Colonic mucosa (tissue), 4 donors: Measurements from ENCODE around the gene IFITM10. TPM values are rescaled to one million over a fixed set of nuclear protein-coding genes. Genes with fewer than 3 reads are reported as not detected.

Experiments used
- DNase-seq: peaks from one replicate; pipeline ENCODE4 v3.0.0-alpha.2; 2020
- H3K27ac ChIP-seq: fragments of 200-600 bp; one replicate; pipeline ENCODE4 v1.8.0; 2021
- H3K27me3 ChIP-seq: fragments of 200-600 bp; one replicate; pipeline ENCODE4 v1.8.0; 2021
- H3K36me3 ChIP-seq: fragments of 200-600 bp; one replicate; pipeline ENCODE4 v1.8.0; 2021
- H3K4me1 ChIP-seq: fragments of 200-600 bp; one replicate; pipeline ENCODE4 v1.8.0; 2021; ENCODE audit warnings: mild to moderate bottlenecking
- H3K4me3 ChIP-seq: fragments of 200-600 bp; one replicate; pipeline ENCODE4 v1.8.0; 2021
- H3K9ac ChIP-seq, 2 donors: one replicate each; pipeline ENCODE4 v1.7.0; 2013; ENCODE audit warnings: control low read depth in 2 of 2, low read depth in 2 of 2, low read length in 2 of 2
- H3K9me3 ChIP-seq: fragments of 200-600 bp; one replicate; pipeline ENCODE4 v1.8.0; 2021
- CTCF ChIP-seq: fragments of 200-600 bp; IDR thresholded peaks from one replicate; pipeline ENCODE4 v1.8.0; 2022; ENCODE audit warnings: antibody characterized with exemption, mild to moderate bottlenecking
- intact Hi-C: fragments of 100-400 bp; cut with DNase I; formaldehyde crosslinking; loops from one replicate; pipeline ENCODE4 v1.14.1; 2022
- total RNA-seq, 2 donors: library from RNA; stranded (reverse); fragmentation: NEBNext Ultra II Directional in 1 of 2; extraction: Animal tissue kit (Norgen Biotek cat#: 25700) in 1 of 2; gene quantifications; one replicate each; pipeline ENCODE4 v1.2.1, GENCODE V29; 2021
- donor health status: healthy.
- donor health status: DM: no; HTN: no; CAD: no.
- donor health status: DM: no; HTN: no; CAD: no.

Gene IFITM10
- total RNA-seq, 2 donors from 2014 or later = 0.42 to 1.1 TPM

- TF ChIP-seq CTCF = no peak
- intact Hi-C loops = no loop called here
- peaks cover 11% of the 10 kb centered on the region for H3K36me3 ChIP-seq
- peak; percentile 66 for DNase-seq
- peaks cover 9% of the 10 kb centered on the region for H3K4me1 ChIP-seq
- H3K27me3 ChIP-seq = no peaks in the 10 kb centered on the region
- H3K27ac ChIP-seq = peak overlapping the region; percentile 92
- no peak overlapping the region for H3K4me3 ChIP-seq
- no peaks in the 10 kb centered on the region for H3K9me3 ChIP-seq
- H3K9ac ChIP-seq = peak overlapping the region; percentile 46 to 50
These were observed 10.1 kb upstream of the IFITM10 start for GRCh38 chr11:1760351-1761109.

DNA sequence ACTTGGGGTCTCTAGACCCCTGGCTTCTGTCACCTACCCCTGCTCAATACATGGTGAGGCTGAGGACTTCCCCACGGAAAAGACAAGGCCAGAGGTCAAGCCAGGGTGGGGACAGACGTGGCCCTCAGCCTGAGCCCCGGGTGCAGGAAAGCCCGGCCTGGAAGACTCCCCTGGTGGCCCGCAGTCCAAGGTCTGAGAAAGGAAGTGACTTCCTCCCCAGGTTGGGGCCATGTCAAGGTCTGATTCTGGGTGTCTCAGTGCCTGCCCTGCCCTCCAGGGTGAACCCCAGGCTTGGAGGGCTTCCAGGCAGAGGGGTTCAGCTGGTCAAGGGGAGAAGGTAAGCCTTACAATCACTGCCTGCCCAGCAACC lies 9.4 kb upstream of the IFITM10 start:
- no peak for TF ChIP-seq CTCF
- intact Hi-C loops = no loop called here
- Histone ChIP-seq H3K4me1 (peaks cover 9% of the 10 kb centered on the region), H3K27ac (peak overlapping the region; percentile 18), H3K4me3 (no peak overlapping the region), H3K9ac (peak overlapping the region; percentile 46 to 50), H3K9me3 (no peaks in the 10 kb centered on the region), H3K27me3 (no peaks in the 10 kb centered on the region), H3K36me3 (peaks cover 11% of the 10 kb centered on the region)
- DNase-seq = no peak

DNA sequence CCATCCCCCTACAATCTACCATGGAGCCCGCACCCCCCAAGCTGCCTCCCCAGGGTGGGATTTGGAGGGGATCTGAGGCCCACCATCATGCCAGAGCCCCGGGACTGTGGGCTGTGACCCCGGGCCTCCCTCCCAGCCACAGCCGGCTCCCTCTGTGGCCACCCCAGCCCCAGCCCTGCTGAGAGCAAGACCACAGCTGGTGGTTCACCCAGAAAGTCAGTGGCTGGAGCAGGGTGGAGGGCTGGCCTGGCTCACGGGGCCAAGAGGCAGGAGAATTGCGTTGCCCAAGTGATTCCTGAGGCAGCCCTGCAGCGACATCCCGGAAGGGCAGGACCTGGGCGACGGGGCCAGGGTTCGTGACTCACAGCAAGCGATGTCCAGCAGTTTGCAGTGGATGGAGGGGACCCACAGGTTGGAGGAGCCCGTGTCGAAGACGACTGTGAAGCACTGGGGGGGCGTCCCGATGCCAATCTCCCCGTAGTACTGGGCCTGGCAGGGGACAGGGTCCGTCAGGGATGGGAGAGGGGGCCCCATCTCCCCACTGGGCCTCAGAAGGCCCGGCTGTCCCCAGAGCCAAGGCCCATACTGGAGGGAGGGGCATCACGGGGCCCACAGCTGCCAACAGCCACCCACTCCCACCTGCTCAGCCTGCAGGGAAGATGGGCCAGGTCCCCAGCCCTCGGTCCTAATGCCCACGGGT lies 8.9 kb upstream of the IFITM10 start:
- Histone ChIP-seq H3K36me3 (peaks cover 11% of the 10 kb centered on the region), H3K27me3 (no peaks in the 10 kb centered on the region), H3K4me3 (no peak overlapping the region), H3K27ac (no peak overlapping the region), H3K9me3 (no peaks in the 10 kb centered on the region), H3K9ac (no peak overlapping the region), H3K4me1 (peaks cover 9% of the 10 kb centered on the region)
- no peak for TF ChIP-seq CTCF
- DNase-seq = no peak
- intact Hi-C loops = no loop called here

GRCh38 chr11:1758611-1759150 lies 8.3 kb upstream of the IFITM10 start:
- no peak for TF ChIP-seq CTCF
- DNase-seq = no peak
- Histone ChIP-seq H3K27me3 (no peaks in the 10 kb centered on the region), H3K9ac (peak overlapping the region in 1 of 2 donors; percentile 41), H3K36me3 (peaks cover 11% of the 10 kb centered on the region), H3K4me3 (no peak overlapping the region), H3K4me1 (peaks cover 9% of the 10 kb centered on the region), H3K27ac (no peak overlapping the region), H3K9me3 (no peaks in the 10 kb centered on the region)
- intact Hi-C loops = no loop called here

DNA sequence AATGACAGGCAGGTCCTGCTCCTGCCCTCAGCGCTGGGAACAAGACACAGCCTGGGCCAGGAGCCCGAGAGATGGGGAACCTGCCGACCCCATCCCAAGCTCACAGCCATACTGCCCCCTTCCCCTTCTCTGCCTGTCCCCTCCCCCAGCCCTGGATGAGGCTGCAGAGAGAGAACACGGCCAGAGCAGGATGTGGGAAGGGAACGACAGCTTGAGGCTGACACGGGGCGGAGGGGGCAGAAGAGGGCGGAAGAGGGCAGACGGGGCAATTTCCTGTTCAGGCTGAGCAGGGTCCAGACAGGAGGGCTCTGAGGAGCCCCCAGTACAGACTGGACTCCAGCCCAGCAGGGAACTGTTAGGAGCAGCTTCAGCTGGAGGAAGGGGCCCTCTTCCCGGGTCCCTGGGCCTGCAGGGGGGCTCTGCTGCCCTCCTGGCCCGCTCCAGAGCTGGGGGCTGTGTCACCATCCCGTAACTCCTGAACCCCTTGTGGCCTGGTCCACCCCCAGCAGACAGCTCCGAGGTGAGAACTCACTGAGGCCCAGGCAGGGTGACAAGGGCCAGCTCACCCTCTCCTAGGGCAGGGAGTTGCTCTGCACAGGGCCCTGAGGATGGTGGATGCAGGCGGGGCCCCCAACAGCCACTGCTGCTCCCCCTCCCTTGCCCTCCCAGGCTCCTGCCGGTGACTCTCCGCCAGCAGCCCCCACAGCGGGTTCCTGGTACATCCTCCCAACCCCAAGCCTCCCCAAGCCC lies 7.6 kb upstream of the IFITM10 start:
- Histone ChIP-seq H3K36me3 (peaks cover 11% of the 10 kb centered on the region), H3K9me3 (no peaks in the 10 kb centered on the region), H3K4me3 (no peak overlapping the region), H3K27me3 (no peaks in the 10 kb centered on the region), H3K27ac (peak overlapping the region; percentile 44), H3K4me1 (peaks cover 9% of the 10 kb centered on the region), H3K9ac (peak overlapping the region in 1 of 2 donors; percentile 41)
- TF ChIP-seq CTCF = no peak
- peak; percentile 60 for DNase-seq
- intact Hi-C loops = no loop called here
